AG04450 (cell line): ENCODE results near the gene EVL. TPM values are rescaled to one million over a fixed set of nuclear protein-coding genes. Genes with fewer than 3 reads are reported as not detected.

ENCODE experiments used
- CTCF ChIA-PET: fragments of 300-600, 350-600 bp; formaldehyde crosslinking; extraction: SDS; loops from one replicate; lab custom pipeline; 2022; ENCODE audit warnings: antibody characterized with exemption, inconsistent platforms; lab: Charles Lee
- POLR2A ChIA-PET: fragments of 350-600 bp; formaldehyde crosslinking; extraction: SDS; loops from one replicate; lab custom pipeline; 2021; ENCODE audit warnings: antibody characterized with exemption, inconsistent platforms; lab: Yijun Ruan, JAX
- DNase-seq: peaks from one replicate; pipeline ENCODE4 v3.0.0-alpha.2; 2011; ENCODE audit warnings: low read depth, low spot score
- H3K27ac ChIP-seq: one replicate; pipeline ENCODE4 v1.5.1; 2012; ENCODE audit warnings: low read depth, low read length, control low read depth
- H3K27me3 ChIP-seq: one replicate; pipeline ENCODE4 v1.6.0; 2012; ENCODE audit warnings: low read length; ENCODE audit not compliant: control insufficient read depth, insufficient read depth
- H3K4me3 ChIP-seq: 2 replicates; pipeline ENCODE4 v1.5.1; 2011; ENCODE audit warnings: mild to moderate bottlenecking, low read depth, low read length, control low read depth
- H3K9me3 ChIP-seq: 2 replicates; pipeline ENCODE4 v1.5.1; 2012; ENCODE audit warnings: low read length; ENCODE audit not compliant: control insufficient read depth, insufficient read depth
- CTCF ChIP-seq: IDR thresholded peaks from 2 replicates; pipeline ENCODE4 v1.5.1; 2011; ENCODE audit warnings: low read depth, low read length, control low read depth, inconsistent platforms
- polyA plus RNA-seq: library from polyadenylated mRNA; depleted of rRNA; stranded (reverse); fragments of >200 nt; gene quantifications from 2 replicates; pipeline ENCODE4 v1.2.3, GENCODE V29; 2011

The EVL gene
- polyA plus RNA-seq, 1 experiment: 36.5 TPM

DNA sequence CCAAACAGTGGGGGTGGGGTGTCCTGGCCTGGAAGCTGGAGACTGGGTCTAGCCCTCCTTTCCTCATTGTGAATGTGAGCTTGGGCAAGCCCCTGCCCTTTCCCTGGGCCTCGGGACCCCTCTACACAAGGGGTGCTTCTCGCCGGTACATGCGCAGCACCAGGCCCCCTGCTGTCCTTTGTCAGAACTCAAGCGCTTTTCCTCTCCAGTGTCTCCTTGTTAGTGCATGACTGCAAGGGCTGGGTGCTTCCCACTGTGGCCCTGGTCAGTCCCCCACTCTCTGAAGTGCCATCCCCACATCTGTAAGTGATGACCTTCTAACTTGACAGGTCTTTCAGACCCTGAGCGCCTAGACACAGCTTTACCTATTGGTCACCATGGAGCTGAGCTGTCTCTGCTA lies 50.0 kb downstream of the EVL start:
- ChIA-PET POLR2A (interaction anchor here (1.0 kb wide), 1 partner anchor 8 kb away, joined by 3 read pairs; no protein-coding TSS in a partner anchor), CTCF (interaction anchor here (1.8 kb wide), 1 partner anchor 133 kb away, joined by 7 read pairs; no protein-coding TSS in a partner anchor)
- H3K4me3 ChIP-seq: no peak overlapping the region
- H3K27me3 ChIP-seq: no peaks in the 10 kb centered on the region
- H3K9me3 ChIP-seq: no peaks in the 10 kb centered on the region
- H3K27ac ChIP-seq: no peak overlapping the region
- TF ChIP-seq CTCF: no peak
- DNase-seq: no peak

DNA sequence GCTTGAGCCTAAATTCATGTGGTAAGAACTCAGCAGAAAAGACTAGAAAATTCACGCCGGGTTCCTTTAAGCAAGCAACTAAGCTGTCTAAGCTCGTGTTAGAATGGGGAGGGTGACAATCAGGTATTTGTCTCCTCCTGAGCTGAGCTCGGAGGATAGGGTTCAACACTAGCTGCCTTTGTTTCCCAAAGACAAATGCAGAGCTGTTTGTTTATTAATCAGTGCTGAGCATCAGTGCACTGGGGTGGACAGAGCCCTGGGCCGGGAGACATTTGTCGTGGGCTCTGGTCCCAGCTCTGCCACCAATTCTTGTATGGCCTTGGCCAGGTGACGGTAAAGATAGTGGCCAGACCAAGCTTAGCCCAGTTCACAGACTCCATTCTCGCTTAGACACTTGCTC lies 50.5 kb downstream of the EVL start:
- no peak overlapping the region for H3K27ac ChIP-seq
- H3K9me3 ChIP-seq: no peaks in the 10 kb centered on the region
- DNase-seq: no peak
- ChIA-PET CTCF (interaction anchor here (1.8 kb wide), 1 partner anchor 133 kb away, joined by 7 read pairs; no protein-coding TSS in a partner anchor), POLR2A (no interaction called here)
- TF ChIP-seq CTCF: no peak
- no peak overlapping the region for H3K4me3 ChIP-seq
- no peaks in the 10 kb centered on the region for H3K27me3 ChIP-seq

DNA sequence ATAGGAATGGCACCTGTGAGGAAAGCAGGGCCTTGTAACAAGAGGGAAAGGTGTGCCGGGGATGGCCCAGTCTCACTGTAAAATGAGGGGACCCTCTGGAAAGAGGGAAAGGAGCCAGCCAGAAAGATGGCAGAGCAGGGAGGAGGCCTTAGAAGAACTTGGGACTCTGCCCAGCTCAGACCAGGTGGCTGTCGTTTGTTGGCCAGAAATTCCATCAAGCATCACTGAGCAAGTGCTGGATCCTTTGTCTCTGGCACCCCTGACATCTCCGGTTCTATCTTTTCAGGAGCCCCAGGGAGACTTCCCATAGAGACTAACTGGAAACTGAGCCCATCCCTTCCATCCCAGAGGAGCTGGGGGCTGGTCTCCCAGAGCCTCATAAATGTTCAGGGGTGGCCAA lies 50.9 kb downstream of the EVL start:
- Histone ChIP-seq H3K27me3 (no peaks in the 10 kb centered on the region), H3K27ac (no peak overlapping the region), H3K4me3 (no peak overlapping the region), H3K9me3 (no peaks in the 10 kb centered on the region)
- ChIA-PET POLR2A (no interaction called here), CTCF (interaction anchor here (1.8 to 2.5 kb wide), 2 partner anchors 8 to 134 kb away, joined by 7 to 13 read pairs; no protein-coding TSS in a partner anchor)
- no peak for DNase-seq
- no peak for TF ChIP-seq CTCF

DNA sequence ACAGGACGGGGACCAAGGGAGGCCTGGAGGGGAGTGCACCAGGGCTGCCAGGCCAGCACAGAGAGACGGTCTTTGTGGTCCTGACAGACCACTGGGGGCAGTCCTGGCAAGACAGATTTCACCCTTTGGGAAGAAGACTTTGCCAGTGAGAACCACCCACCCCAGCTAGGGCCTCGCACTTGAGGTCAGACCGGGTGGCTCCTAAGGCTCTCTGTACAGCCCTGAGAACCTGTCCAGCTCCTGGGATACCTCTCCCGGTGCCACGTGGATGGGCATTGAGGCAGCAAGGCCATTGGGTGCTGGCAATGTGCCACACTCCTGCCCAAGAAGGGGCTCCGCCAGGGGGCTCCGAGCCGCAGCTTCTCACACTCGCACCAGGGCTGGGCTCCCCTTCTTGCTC lies 51.8 kb downstream of the EVL start:
- no peaks in the 10 kb centered on the region for H3K27me3 ChIP-seq
- DNase-seq: no peak
- no peak overlapping the region for H3K27ac ChIP-seq
- H3K4me3 ChIP-seq: no peak overlapping the region
- ChIA-PET POLR2A (no interaction called here), CTCF (interaction anchor here (2.5 kb wide), 1 partner anchor 9 kb away, joined by 13 read pairs; no protein-coding TSS in a partner anchor)
- H3K9me3 ChIP-seq: no peaks in the 10 kb centered on the region
- no peak for TF ChIP-seq CTCF

- no peaks in the 10 kb centered on the region for H3K9me3 ChIP-seq
- no peaks in the 10 kb centered on the region for H3K27me3 ChIP-seq
- H3K4me3 ChIP-seq: no peak overlapping the region
- CTCF ChIA-PET: interaction anchor here (0.9 to 2.5 kb wide), 3 partner anchors 10 to 129 kb away, joined by 3 to 13 read pairs (median 3); no protein-coding TSS in a partner anchor
- no peak for DNase-seq
- POLR2A ChIA-PET: no interaction called here
- no peak overlapping the region for H3K27ac ChIP-seq
- no peak for TF ChIP-seq CTCF
These were observed 52.6 kb downstream of the EVL start for GRCh38 chr14:100117633-100118395.
